KMS-11 (cell line): ENCODE measurements around the gene SLC35A5.

ENCODE experiments used
- H2AFZ ChIP-seq: fragments of 200-600 bp; sonication (generic); 2 replicates; pipeline ENCODE4 v1.6.1; 2016; ENCODE audit warnings: antibody characterized with exemption, mixed run types, low read depth
- H3K27ac ChIP-seq: fragments of 200-600 bp; sonication (generic); 2 replicates; pipeline ENCODE4 v1.6.1; 2016; ENCODE audit warnings: mild to moderate bottlenecking, mixed run types
- H3K27me3 ChIP-seq: fragments of 200-600 bp; sonication (generic); 2 replicates; pipeline ENCODE4 v1.6.1; 2017; ENCODE audit warnings: mild to moderate bottlenecking, low read depth, mixed run types, moderate library complexity; ENCODE audit not compliant: insufficient read depth
- H3K36me3 ChIP-seq: fragments of 200-600 bp; sonication (generic); 2 replicates; pipeline ENCODE4 v1.6.1; 2017; ENCODE audit warnings: mild to moderate bottlenecking, mixed run types; ENCODE audit not compliant: insufficient read depth
- H3K4me1 ChIP-seq: fragments of 200-600 bp; sonication (generic); 2 replicates; pipeline ENCODE4 v1.6.1; 2016; ENCODE audit warnings: mild to moderate bottlenecking, low read depth, mixed run types; ENCODE audit not compliant: poor library complexity, severe bottlenecking
- H3K4me2 ChIP-seq: fragments of 200-600 bp; sonication (generic); 2 replicates; pipeline ENCODE4 v1.7.0; 2016; ENCODE audit warnings: mild to moderate bottlenecking, mixed run types
- H3K4me3 ChIP-seq: fragments of 200-600 bp; sonication (generic); IDR thresholded peaks from 2 replicates; pipeline ENCODE4 v1.6.1; 2017; ENCODE audit warnings: low read depth, low read length, mixed read lengths; ENCODE audit not compliant: insufficient read depth
- H3K79me2 ChIP-seq: fragments of 200-600 bp; sonication (generic); 2 replicates; pipeline ENCODE4 v1.6.1; 2016; ENCODE audit warnings: low read depth, mixed run types; ENCODE audit not compliant: insufficient read depth
- H3K9ac ChIP-seq: fragments of 200-600 bp; sonication (generic); 2 replicates; pipeline ENCODE4 v1.6.1; 2016; ENCODE audit warnings: mild to moderate bottlenecking, mixed run types
- H4K20me1 ChIP-seq: fragments of 200-600 bp; sonication (generic); 2 replicates; pipeline ENCODE4 v1.6.1; 2016; ENCODE audit warnings: mild to moderate bottlenecking, mixed run types; ENCODE audit not compliant: insufficient read depth
- CTCF ChIP-seq: fragments of 200-600 bp; sonication (generic); conservative IDR thresholded peaks from 2 replicates; pipeline ENCODE4 v1.6.1; 2017; ENCODE audit warnings: low read depth, mild to moderate bottlenecking, antibody characterized with exemption, low read length, moderate library complexity, mixed read lengths

The SLC35A5 gene

DNA sequence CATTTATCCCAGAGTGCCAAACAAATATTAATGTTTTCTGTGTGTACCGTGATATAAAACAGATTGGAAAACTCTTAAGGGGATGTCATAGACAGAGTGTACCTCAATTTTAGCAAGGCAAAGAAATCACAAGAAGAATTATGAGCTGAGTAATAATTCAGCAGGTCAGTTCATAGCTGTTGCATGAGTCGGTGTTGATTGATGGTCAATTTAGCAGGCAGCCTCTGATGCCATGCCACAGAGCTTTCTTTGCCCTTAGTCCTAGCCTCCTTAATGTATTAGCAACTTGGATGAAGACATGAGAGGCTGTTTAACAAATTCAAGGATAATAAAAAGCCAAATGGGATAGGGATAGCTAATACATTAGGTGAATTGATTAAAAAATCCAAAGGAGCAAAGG is 6.8 kb downstream of the SLC35A5 start:
- H3K79me2 ChIP-seq = no peaks in the 10 kb centered on the region; the same call in 1 of the 2 replicates
- TF ChIP-seq CTCF = no peak
- peaks cover under 1% of the 10 kb centered on the region for H3K4me1 ChIP-seq
- H3K4me2 ChIP-seq = no peak overlapping the region
- H3K4me3 ChIP-seq = no peak overlapping the region
- H3K27me3 ChIP-seq = no peaks in the 10 kb centered on the region
- no peaks in the 10 kb centered on the region for H3K36me3 ChIP-seq
- no peak overlapping the region for H3K27ac ChIP-seq
- H2AFZ ChIP-seq = no peak overlapping the region
- H4K20me1 ChIP-seq = no peaks in the 10 kb centered on the region
- no peak overlapping the region for H3K9ac ChIP-seq

DNA sequence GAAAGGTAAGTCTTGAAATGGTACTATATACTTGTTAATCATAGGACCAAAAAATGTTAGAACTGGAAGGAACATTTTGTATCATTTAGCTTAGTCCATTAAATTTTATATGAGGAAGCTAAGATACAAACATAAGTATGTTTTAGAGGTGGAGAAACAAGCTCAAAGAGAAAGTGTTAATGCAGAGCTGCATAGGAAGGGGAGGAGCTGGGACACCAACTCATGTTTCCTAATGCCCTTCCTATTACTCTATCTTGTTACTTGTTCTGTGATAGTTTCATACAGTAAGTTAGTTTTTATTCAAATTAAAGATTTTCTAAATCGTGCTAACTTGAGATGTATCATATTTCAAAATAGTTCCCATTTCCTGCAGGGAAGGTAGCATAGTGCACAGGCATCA is 7.4 kb downstream of the SLC35A5 start:
- H3K9ac ChIP-seq = no peak overlapping the region
- no peak overlapping the region for H3K4me3 ChIP-seq
- H3K27me3 ChIP-seq = no peaks in the 10 kb centered on the region
- H3K4me1 ChIP-seq = no peaks in the 10 kb centered on the region
- H3K36me3 ChIP-seq = no peaks in the 10 kb centered on the region
- H3K27ac ChIP-seq = no peak overlapping the region
- H4K20me1 ChIP-seq = no peaks in the 10 kb centered on the region
- no peak for TF ChIP-seq CTCF
- no peaks in the 10 kb centered on the region for H3K79me2 ChIP-seq
- no peak overlapping the region for H2AFZ ChIP-seq
- no peak overlapping the region for H3K4me2 ChIP-seq

- Histone ChIP-seq H4K20me1 (no peaks in the 10 kb centered on the region), H2AFZ (no peak overlapping the region), H3K9ac (no peak overlapping the region), H3K4me2 (no peak overlapping the region), H3K27ac (no peak overlapping the region), H3K36me3 (no peaks in the 10 kb centered on the region), H3K79me2 (no peaks in the 10 kb centered on the region), H3K27me3 (no peaks in the 10 kb centered on the region), H3K4me3 (no peak overlapping the region), H3K4me1 (no peaks in the 10 kb centered on the region)
- no peak for TF ChIP-seq CTCF
Observed at GRCh38 chr3:112572701-112573100, 10.9 kb downstream of the SLC35A5 start.

- no peak overlapping the region for H3K4me3 ChIP-seq
- H3K36me3 ChIP-seq = no peaks in the 10 kb centered on the region
- no peaks in the 10 kb centered on the region for H3K79me2 ChIP-seq
- H3K27ac ChIP-seq = no peak overlapping the region
- H2AFZ ChIP-seq = no peak overlapping the region
- H3K4me2 ChIP-seq = no peak overlapping the region
- H3K27me3 ChIP-seq = no peaks in the 10 kb centered on the region
- H3K4me1 ChIP-seq = no peaks in the 10 kb centered on the region
- TF ChIP-seq CTCF = no peak
- H4K20me1 ChIP-seq = no peaks in the 10 kb centered on the region
- H3K9ac ChIP-seq = no peak overlapping the region
Observed at GRCh38 chr3:112579232-112579631, 17.4 kb downstream of the SLC35A5 start.
